ENCODE results near the gene RBFOX2. TPM values are rescaled to one million over a fixed set of nuclear protein-coding genes. Genes with fewer than 3 reads are reported as not detected.
"Not testable (repeated sequence)": the region's sequence is repeated elsewhere in the genome, so short reads cannot be mapped to it uniquely, and the experiment has no call there.

The RBFOX2 gene
- total and polyA plus RNA-seq, 4 donors = 29.9 to 152 (median 80.0) TPM

- H3K4me3 ChIP-seq (ENCODE audit: low read length in 2 of 2); H3K27me3 ChIP-seq (ENCODE audit: control insufficient read depth in 1 of 2, insufficient read depth in 2 of 2, low read length in 1 of 2); H3K36me3 ChIP-seq (ENCODE audit: control insufficient read depth in 1 of 2, insufficient read depth in 2 of 2, low read length in 1 of 2); ATAC-seq (ENCODE audit: low FRiP score); H3K27ac ChIP-seq (ENCODE audit: low read depth in 1 of 2, low read length in 2 of 2); H3K9me3 ChIP-seq (ENCODE audit: control insufficient read depth, low read length); H3K4me1 ChIP-seq (ENCODE audit: control insufficient read depth in 1 of 2, insufficient read depth in 2 of 2, low read length in 2 of 2); DNase-seq; intact Hi-C loops (cut with DNase I): not testable (repeated sequence)
- 94 to 96% methylated on average over 3 of the region's 3 CpGs for WGBS, 2 donors
These were observed 227.3 kb downstream of the RBFOX2 start for GRCh38 chr22:35801301-35801700.

GRCh38 chr22:35799150-35799549 is 229.5 kb downstream of the RBFOX2 start:
- ATAC-seq (ENCODE audit: low FRiP score) = no peak
- intact Hi-C loops (cut with DNase I) = no loop called here
- no peak overlapping the region for H3K27ac ChIP-seq (ENCODE audit: low read depth in 1 of 2, low read length in 2 of 2)
- H3K4me3 ChIP-seq (ENCODE audit: low read length in 2 of 2) = no peak overlapping the region
- no peaks in the 10 kb centered on the region for H3K9me3 ChIP-seq (ENCODE audit: control insufficient read depth, low read length)
- 83 to 85% methylated on average over 1 of the region's 1 CpG for WGBS, 2 donors
- peaks cover 0 to 2% of the 10 kb centered on the region in 2 donors for H3K36me3 ChIP-seq (ENCODE audit: control insufficient read depth in 1 of 2, insufficient read depth in 2 of 2, low read length in 1 of 2)
- DNase-seq = no peak
- H3K4me1 ChIP-seq (ENCODE audit: control insufficient read depth in 1 of 2, insufficient read depth in 2 of 2, low read length in 2 of 2) = peaks cover 2% of the 10 kb centered on the region in 2 donors
- no peaks in the 10 kb centered on the region for H3K27me3 ChIP-seq (ENCODE audit: control insufficient read depth in 1 of 2, insufficient read depth in 2 of 2, low read length in 1 of 2)

- H3K27me3 ChIP-seq (ENCODE audit: control insufficient read depth in 1 of 2, insufficient read depth in 2 of 2, low read length in 1 of 2) = no peaks in the 10 kb centered on the region
- no peaks in the 10 kb centered on the region for H3K9me3 ChIP-seq (ENCODE audit: control insufficient read depth, low read length)
- intact Hi-C loops (cut with DNase I) = no loop called here
- no peaks in the 10 kb centered on the region for H3K36me3 ChIP-seq (ENCODE audit: control insufficient read depth in 1 of 2, insufficient read depth in 2 of 2, low read length in 1 of 2)
- peaks cover 0 to 2% of the 10 kb centered on the region in 2 donors for H3K4me1 ChIP-seq (ENCODE audit: control insufficient read depth in 1 of 2, insufficient read depth in 2 of 2, low read length in 2 of 2)
- no peak for ATAC-seq (ENCODE audit: low FRiP score)
- H3K4me3 ChIP-seq (ENCODE audit: low read length in 2 of 2) = no peak overlapping the region
- WGBS, 2 donors = 29 to 32% methylated on average over 4 of the region's 4 CpGs
- DNase-seq = no peak
- peak overlapping the region in 1 of 2 donors; percentile 11 for H3K27ac ChIP-seq (ENCODE audit: low read depth in 1 of 2, low read length in 2 of 2)
These were observed 231.2 kb downstream of the RBFOX2 start for GRCh38 chr22:35797411-35797810.

GRCh38 chr22:35795476-35795875 is 233.1 kb downstream of the RBFOX2 start:
- H3K36me3 ChIP-seq (ENCODE audit: control insufficient read depth in 1 of 2, insufficient read depth in 2 of 2, low read length in 1 of 2) = no peaks in the 10 kb centered on the region
- ATAC-seq (ENCODE audit: low FRiP score) (no peak), DNase-seq (no peak)
- no peak overlapping the region for H3K4me3 ChIP-seq (ENCODE audit: low read length in 2 of 2)
- no peak overlapping the region for H3K27ac ChIP-seq (ENCODE audit: low read depth in 1 of 2, low read length in 2 of 2)
- intact Hi-C loops (cut with DNase I) = no loop called here
- 88 to 89% methylated on average over 1 of the region's 1 CpG for WGBS, 2 donors
- no peaks in the 10 kb centered on the region for H3K27me3 ChIP-seq (ENCODE audit: control insufficient read depth in 1 of 2, insufficient read depth in 2 of 2, low read length in 1 of 2)
- H3K4me1 ChIP-seq (ENCODE audit: control insufficient read depth in 1 of 2, insufficient read depth in 2 of 2, low read length in 2 of 2) = peaks cover 0 to 2% of the 10 kb centered on the region in 2 donors
- no peaks in the 10 kb centered on the region for H3K9me3 ChIP-seq (ENCODE audit: control insufficient read depth, low read length)

GRCh38 chr22:35792506-35792905 is 236.1 kb downstream of the RBFOX2 start:
- ATAC-seq (ENCODE audit: low FRiP score) (no peak), DNase-seq (no peak)
- H3K9me3 ChIP-seq (ENCODE audit: control insufficient read depth, low read length) = no peaks in the 10 kb centered on the region
- H3K4me1 ChIP-seq (ENCODE audit: control insufficient read depth in 1 of 2, insufficient read depth in 2 of 2, low read length in 2 of 2) = no peaks in the 10 kb centered on the region
- H3K27ac ChIP-seq (ENCODE audit: low read depth in 1 of 2, low read length in 2 of 2) = no peak overlapping the region
- no peaks in the 10 kb centered on the region for H3K27me3 ChIP-seq (ENCODE audit: control insufficient read depth in 1 of 2, insufficient read depth in 2 of 2, low read length in 1 of 2)
- 79 to 82% methylated on average over 4 of the region's 4 CpGs for WGBS, 2 donors
- no peaks in the 10 kb centered on the region for H3K36me3 ChIP-seq (ENCODE audit: control insufficient read depth in 1 of 2, insufficient read depth in 2 of 2, low read length in 1 of 2)
- intact Hi-C loops (cut with DNase I) = no loop called here
- no peak overlapping the region for H3K4me3 ChIP-seq (ENCODE audit: low read length in 2 of 2)

- DNase-seq; H3K4me3 ChIP-seq (ENCODE audit: low read length in 2 of 2); H3K4me1 ChIP-seq (ENCODE audit: control insufficient read depth in 1 of 2, insufficient read depth in 2 of 2, low read length in 2 of 2); intact Hi-C loops (cut with DNase I); ATAC-seq (ENCODE audit: low FRiP score); H3K27me3 ChIP-seq (ENCODE audit: control insufficient read depth in 1 of 2, insufficient read depth in 2 of 2, low read length in 1 of 2); H3K36me3 ChIP-seq (ENCODE audit: control insufficient read depth in 1 of 2, insufficient read depth in 2 of 2, low read length in 1 of 2); H3K9me3 ChIP-seq (ENCODE audit: control insufficient read depth, low read length); H3K27ac ChIP-seq (ENCODE audit: low read depth in 1 of 2, low read length in 2 of 2): not testable (repeated sequence)
- 86 to 89% methylated on average over 2 of the region's 2 CpGs for WGBS, 2 donors
These were observed 236.8 kb downstream of the RBFOX2 start for GRCh38 chr22:35791788-35792187.

GRCh38 chr22:35785181-35785923 is 243.3 kb downstream of the RBFOX2 start:
- no peaks in the 10 kb centered on the region for H3K27me3 ChIP-seq (ENCODE audit: control insufficient read depth in 1 of 2, insufficient read depth in 2 of 2, low read length in 1 of 2)
- ATAC-seq (ENCODE audit: low FRiP score) = no peak
- WGBS, 2 donors = 19 to 21% methylated on average over 4 of the region's 4 CpGs
- intact Hi-C loops (cut with DNase I) = loop anchor here in 1 of 2 donors (10.0 kb wide), 1 partner anchor 49 kb away; no protein-coding TSS in a partner anchor
- H3K36me3 ChIP-seq (ENCODE audit: control insufficient read depth in 1 of 2, insufficient read depth in 2 of 2, low read length in 1 of 2) = no peaks in the 10 kb centered on the region
- H3K4me3 ChIP-seq (ENCODE audit: low read length in 2 of 2) = no peak overlapping the region
- no peak for DNase-seq
- H3K4me1 ChIP-seq (ENCODE audit: control insufficient read depth in 1 of 2, insufficient read depth in 2 of 2, low read length in 2 of 2) = peaks cover 4 to 7% of the 10 kb centered on the region in 2 donors
- H3K9me3 ChIP-seq (ENCODE audit: control insufficient read depth, low read length) = no peaks in the 10 kb centered on the region
- H3K27ac ChIP-seq (ENCODE audit: low read depth in 1 of 2, low read length in 2 of 2) = no peak overlapping the region

GRCh38 chr22:35784633-35785032 is 244.0 kb downstream of the RBFOX2 start:
- Histone ChIP-seq H3K4me1 (ENCODE audit: control insufficient read depth in 1 of 2, insufficient read depth in 2 of 2, low read length in 2 of 2) (peaks cover 4 to 7% of the 10 kb centered on the region in 2 donors), H3K27me3 (ENCODE audit: control insufficient read depth in 1 of 2, insufficient read depth in 2 of 2, low read length in 1 of 2) (no peaks in the 10 kb centered on the region), H3K36me3 (ENCODE audit: control insufficient read depth in 1 of 2, insufficient read depth in 2 of 2, low read length in 1 of 2) (no peaks in the 10 kb centered on the region), H3K27ac (ENCODE audit: low read depth in 1 of 2, low read length in 2 of 2) (no peak overlapping the region), H3K4me3 (ENCODE audit: low read length in 2 of 2) (no peak overlapping the region), H3K9me3 (ENCODE audit: control insufficient read depth, low read length) (no peaks in the 10 kb centered on the region)
- ATAC-seq (ENCODE audit: low FRiP score) (no peak), DNase-seq (no peak)
- intact Hi-C loops (cut with DNase I) = loop anchor here in 1 of 2 donors (10.0 kb wide), 1 partner anchor 50 kb away; no protein-coding TSS in a partner anchor
- 98% methylated on average over 21 of the region's 21 CpGs for WGBS, 2 donors

Measured in aorta (tissue), 5 donors.